ENCODE measurements around the gene RMC1. TPM values are rescaled to one million over a fixed set of nuclear protein-coding genes. Genes with fewer than 3 reads are reported as not detected.

RMC1 gene
- total RNA-seq, 2 experiments from 2014 or later: 32.8 to 36.2 TPM

DNA sequence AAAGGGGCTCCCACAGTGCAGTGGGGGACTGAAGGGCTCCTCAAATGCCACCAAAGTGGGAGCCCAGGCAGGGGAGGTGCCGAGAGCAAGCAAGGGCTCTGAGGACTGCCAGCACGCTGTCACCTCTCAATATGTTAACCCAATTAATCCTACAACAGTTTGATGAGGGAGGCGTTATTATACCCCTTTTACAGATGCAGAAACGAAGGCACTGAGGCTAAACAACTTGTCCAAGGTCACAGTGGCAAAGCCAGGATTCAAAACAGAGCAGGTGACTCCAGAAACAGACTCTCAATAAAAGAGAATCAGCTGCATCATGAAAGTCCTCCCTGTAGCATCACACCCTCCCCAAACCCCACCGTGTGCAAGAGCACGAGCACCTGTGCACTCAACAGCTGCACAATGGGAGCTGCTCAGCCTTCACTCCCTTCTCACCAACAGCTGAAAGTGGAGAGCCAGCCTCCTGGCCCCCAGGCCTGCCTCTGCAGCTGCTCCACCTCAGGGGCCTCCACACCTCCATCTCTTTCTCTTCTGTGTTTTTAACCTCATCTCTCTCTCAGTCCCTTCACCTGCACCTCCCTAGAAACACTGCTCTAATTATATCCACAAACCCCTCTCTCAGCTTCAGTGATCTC is 74.9 kb downstream of the RMC1 start:
- CTCF ChIA-PET (ENCODE audit: unreplicated experiment): no interaction called here
- H3K79me2 ChIP-seq (ENCODE audit: insufficient read depth, low read depth, low read length): no peaks in the 10 kb centered on the region

DNA sequence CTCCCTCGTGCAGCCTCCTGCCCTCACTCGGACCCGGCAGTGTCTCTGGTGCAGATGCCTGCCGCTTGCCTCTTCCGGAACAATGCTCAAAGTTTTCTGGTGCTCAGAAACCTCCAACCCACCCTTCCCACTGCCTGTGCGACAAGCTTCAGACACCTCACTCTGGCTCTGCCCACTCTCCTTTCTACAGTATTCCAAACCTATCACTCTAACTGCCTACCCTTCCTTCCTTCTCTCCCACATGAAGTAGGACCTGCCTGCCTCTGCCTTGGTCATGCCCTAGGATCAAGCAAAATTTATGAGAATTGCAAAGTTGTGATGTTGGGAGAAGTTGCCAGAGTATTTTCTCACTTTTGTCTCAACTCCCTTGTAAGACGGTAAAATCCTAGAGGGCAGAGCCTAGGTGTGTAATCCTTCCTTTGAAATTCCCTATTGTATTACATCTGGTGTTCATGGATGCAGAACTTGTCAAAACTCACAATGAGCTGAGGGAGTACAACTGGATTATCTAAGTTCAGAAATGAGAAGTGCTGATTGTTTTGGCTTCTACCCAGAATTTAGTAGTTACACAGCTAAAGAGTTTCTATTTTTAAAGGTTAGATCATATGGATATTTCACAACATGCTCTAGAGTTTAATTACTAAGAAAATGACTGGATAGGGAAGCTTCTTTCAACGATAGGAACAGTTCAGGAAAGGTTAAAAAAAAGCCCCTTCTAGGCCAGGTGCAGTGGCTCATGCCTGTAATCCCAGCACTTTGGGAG is 75.8 kb downstream of the RMC1 start:
- Histone ChIP-seq H3K9me2 (ENCODE audit: insufficient read depth, low read length) (no peaks in the 10 kb centered on the region), H3K4me2 (ENCODE audit: low read length) (no peak overlapping the region; the same call in 1 of the 2 replicates), H3K4me3 (ENCODE audit: low read depth, low read length, poor library complexity, severe bottlenecking) (no peak overlapping the region), H3K4me1 (ENCODE audit: insufficient read depth, low read length, poor library complexity, severe bottlenecking) (peaks cover 10% of the 10 kb centered on the region), H3K27ac (ENCODE audit: low read depth, low read length, poor library complexity, severe bottlenecking) (no peak overlapping the region), H3K79me2 (ENCODE audit: insufficient read depth, low read depth, low read length) (peaks cover 6% of the 10 kb centered on the region; the same call in 1 of the 2 replicates), H4K20me1 (ENCODE audit: insufficient read depth, low read length) (no peaks in the 10 kb centered on the region), H3K36me3 (ENCODE audit: insufficient read depth, low read length) (peaks cover 27% of the 10 kb centered on the region), H2AFZ (ENCODE audit: low read length) (no peak overlapping the region), H3K9me3 (ENCODE audit: low read length) (no peaks in the 10 kb centered on the region)
- BruUV-seq (replicated peaks): no TSS peak
- no peak for TF ChIP-seq EZH2phosphoT487 (IDR thresholded peaks at IDR 0.05; ENCODE audit: borderline replicate concordance, low read depth, low read length)
- DNase-seq (ENCODE audit: low spot score): no peak
- intact Hi-C loops (cut with micrococcal nuclease; ENCODE audit: unreplicated experiment): no loop called here
- POLR2A ChIA-PET: interaction anchor here (0.6 to 1.2 kb wide), 4 partner anchors 22 to 559 kb away, joined by 3 to 5 read pairs (median 4); no protein-coding TSS in a partner anchor
- CTCF ChIA-PET (ENCODE audit: unreplicated experiment): interaction anchor here (0.6 kb wide), 1 partner anchor 107 kb away, joined by 3 read pairs; no protein-coding TSS in a partner anchor

More for the DNA sequence above, 74.9 kb downstream of the RMC1 start:
- no peak overlapping the region for H3K27ac ChIP-seq (ENCODE audit: low read depth, low read length, poor library complexity, severe bottlenecking)
- H3K9me2 ChIP-seq (ENCODE audit: insufficient read depth, low read length): no peaks in the 10 kb centered on the region
- POLR2A ChIA-PET: no interaction called here
- TF ChIP-seq, protein P1, sequence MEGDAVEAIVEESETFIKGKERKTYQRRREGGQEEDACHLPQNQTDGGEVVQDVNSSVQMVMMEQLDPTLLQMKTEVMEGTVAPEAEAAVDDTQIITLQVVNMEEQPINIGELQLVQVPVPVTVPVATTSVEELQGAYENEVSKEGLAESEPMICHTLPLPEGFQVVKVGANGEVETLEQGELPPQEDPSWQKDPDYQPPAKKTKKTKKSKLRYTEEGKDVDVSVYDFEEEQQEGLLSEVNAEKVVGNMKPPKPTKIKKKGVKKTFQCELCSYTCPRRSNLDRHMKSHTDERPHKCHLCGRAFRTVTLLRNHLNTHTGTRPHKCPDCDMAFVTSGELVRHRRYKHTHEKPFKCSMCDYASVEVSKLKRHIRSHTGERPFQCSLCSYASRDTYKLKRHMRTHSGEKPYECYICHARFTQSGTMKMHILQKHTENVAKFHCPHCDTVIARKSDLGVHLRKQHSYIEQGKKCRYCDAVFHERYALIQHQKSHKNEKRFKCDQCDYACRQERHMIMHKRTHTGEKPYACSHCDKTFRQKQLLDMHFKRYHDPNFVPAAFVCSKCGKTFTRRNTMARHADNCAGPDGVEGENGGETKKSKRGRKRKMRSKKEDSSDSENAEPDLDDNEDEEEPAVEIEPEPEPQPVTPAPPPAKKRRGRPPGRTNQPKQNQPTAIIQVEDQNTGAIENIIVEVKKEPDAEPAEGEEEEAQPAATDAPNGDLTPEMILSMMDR (conservative IDR thresholded peaks at IDR 0.05; ENCODE audit: low read length): no peak
- TF ChIP-seq EZH2phosphoT487 (IDR thresholded peaks at IDR 0.05; ENCODE audit: borderline replicate concordance, low read depth, low read length): no peak
- peaks cover 28% of the 10 kb centered on the region for H3K36me3 ChIP-seq (ENCODE audit: insufficient read depth, low read length)
- intact Hi-C loops (cut with micrococcal nuclease; ENCODE audit: unreplicated experiment): no loop called here
- H3K4me2 ChIP-seq (ENCODE audit: low read length): no peak overlapping the region; the same call in 1 of the 2 replicates
- H2AFZ ChIP-seq (ENCODE audit: low read length): no peak overlapping the region
- DNase-seq (ENCODE audit: low spot score): peak; percentile 38
- peaks cover 15% of the 10 kb centered on the region for H3K4me1 ChIP-seq (ENCODE audit: insufficient read depth, low read length, poor library complexity, severe bottlenecking)
- H4K20me1 ChIP-seq (ENCODE audit: insufficient read depth, low read length): no peaks in the 10 kb centered on the region
- H3K9me3 ChIP-seq (ENCODE audit: low read length): no peaks in the 10 kb centered on the region
- no TSS peak for BruUV-seq (replicated peaks)
- H3K4me3 ChIP-seq (ENCODE audit: low read depth, low read length, poor library complexity, severe bottlenecking): no peak overlapping the region

DNA sequence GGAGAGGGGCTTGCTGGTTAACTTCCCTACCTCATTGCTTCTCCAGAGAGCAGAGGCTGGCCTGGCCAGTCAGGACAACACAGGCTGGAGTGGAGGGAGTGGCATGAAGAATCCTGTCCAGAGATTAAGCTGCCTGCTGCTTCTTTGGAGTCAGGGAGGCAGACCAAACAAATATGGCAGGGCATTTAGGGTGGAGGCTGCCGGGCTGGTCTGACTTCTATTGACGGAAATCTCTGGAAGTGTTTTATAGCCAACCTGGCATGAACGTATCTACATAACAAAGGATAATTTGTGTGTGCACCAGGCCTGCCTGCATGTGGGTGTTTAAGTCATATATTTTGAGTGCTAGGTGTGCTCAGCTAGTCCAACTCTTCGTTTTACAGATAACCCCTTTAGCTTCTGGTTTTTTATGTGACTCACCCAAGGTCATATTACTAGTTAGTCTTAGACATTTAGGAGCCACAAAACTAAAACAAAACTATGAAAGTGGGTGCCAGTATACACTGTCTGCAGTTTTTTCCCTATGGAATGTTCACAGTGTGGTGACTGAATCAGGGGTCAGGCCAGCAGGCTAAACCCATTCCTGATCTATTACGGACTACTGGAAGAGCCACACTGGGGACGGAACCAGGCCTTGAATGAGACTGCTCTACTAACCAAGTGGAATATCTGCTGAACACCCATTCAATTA is 77.5 kb downstream of the RMC1 start:
- H3K4me1 ChIP-seq (ENCODE audit: insufficient read depth, low read length, poor library complexity, severe bottlenecking): peaks cover 23% of the 10 kb centered on the region
- intact Hi-C loops (cut with micrococcal nuclease; ENCODE audit: unreplicated experiment): loop anchor here (10.0 kb wide), 1 partner anchor 156 kb away; no protein-coding TSS in a partner anchor

More for the DNA sequence above, 77.5 kb downstream of the RMC1 start:
- ChIA-PET POLR2A (interaction anchor here (1.2 kb wide), 1 partner anchor 558 kb away, joined by 5 read pairs; no protein-coding TSS in a partner anchor), CTCF (ENCODE audit: unreplicated experiment) (interaction anchor here (1.4 kb wide), 1 partner anchor 11 kb away, joined by 3 read pairs; no protein-coding TSS in a partner anchor)
- no peaks in the 10 kb centered on the region for H3K9me2 ChIP-seq (ENCODE audit: insufficient read depth, low read length)
- no peaks in the 10 kb centered on the region for H4K20me1 ChIP-seq (ENCODE audit: insufficient read depth, low read length)
- DNase-seq (ENCODE audit: low spot score): no peak
- no peak overlapping the region for H3K4me3 ChIP-seq (ENCODE audit: low read depth, low read length, poor library complexity, severe bottlenecking)
- peaks cover 23% of the 10 kb centered on the region for H3K36me3 ChIP-seq (ENCODE audit: insufficient read depth, low read length)
- no peak overlapping the region for H3K27ac ChIP-seq (ENCODE audit: low read depth, low read length, poor library complexity, severe bottlenecking)
- H3K9me3 ChIP-seq (ENCODE audit: low read length): no peaks in the 10 kb centered on the region
- no peak for TF ChIP-seq EZH2phosphoT487 (IDR thresholded peaks at IDR 0.05; ENCODE audit: borderline replicate concordance, low read depth, low read length)
- TF ChIP-seq, protein P1 (conservative IDR thresholded peaks at IDR 0.05; ENCODE audit: low read length): no peak
- H2AFZ ChIP-seq (ENCODE audit: low read length): no peak overlapping the region
- BruUV-seq (replicated peaks): no TSS peak
- no peak overlapping the region for H3K4me2 ChIP-seq (ENCODE audit: low read length)
- peaks cover 23% of the 10 kb centered on the region; the same call in 1 of the 2 replicates for H3K79me2 ChIP-seq (ENCODE audit: insufficient read depth, low read depth, low read length)
